Stimulated activated CD4-positive, alpha-beta T cell treated with anti-CD3 and anti-CD28 coated beads, Interleukin-4, amount 100 ng/mL, for 1 hour (primary cell): ENCODE data around the gene SNX20.

Experiments used
- DNase-seq: peaks from one replicate; pipeline ENCODE4 v3.0.0-alpha.2; 2020

SNX20 gene, protein sequence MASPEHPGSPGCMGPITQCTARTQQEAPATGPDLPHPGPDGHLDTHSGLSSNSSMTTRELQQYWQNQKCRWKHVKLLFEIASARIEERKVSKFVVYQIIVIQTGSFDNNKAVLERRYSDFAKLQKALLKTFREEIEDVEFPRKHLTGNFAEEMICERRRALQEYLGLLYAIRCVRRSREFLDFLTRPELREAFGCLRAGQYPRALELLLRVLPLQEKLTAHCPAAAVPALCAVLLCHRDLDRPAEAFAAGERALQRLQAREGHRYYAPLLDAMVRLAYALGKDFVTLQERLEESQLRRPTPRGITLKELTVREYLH

DNA sequence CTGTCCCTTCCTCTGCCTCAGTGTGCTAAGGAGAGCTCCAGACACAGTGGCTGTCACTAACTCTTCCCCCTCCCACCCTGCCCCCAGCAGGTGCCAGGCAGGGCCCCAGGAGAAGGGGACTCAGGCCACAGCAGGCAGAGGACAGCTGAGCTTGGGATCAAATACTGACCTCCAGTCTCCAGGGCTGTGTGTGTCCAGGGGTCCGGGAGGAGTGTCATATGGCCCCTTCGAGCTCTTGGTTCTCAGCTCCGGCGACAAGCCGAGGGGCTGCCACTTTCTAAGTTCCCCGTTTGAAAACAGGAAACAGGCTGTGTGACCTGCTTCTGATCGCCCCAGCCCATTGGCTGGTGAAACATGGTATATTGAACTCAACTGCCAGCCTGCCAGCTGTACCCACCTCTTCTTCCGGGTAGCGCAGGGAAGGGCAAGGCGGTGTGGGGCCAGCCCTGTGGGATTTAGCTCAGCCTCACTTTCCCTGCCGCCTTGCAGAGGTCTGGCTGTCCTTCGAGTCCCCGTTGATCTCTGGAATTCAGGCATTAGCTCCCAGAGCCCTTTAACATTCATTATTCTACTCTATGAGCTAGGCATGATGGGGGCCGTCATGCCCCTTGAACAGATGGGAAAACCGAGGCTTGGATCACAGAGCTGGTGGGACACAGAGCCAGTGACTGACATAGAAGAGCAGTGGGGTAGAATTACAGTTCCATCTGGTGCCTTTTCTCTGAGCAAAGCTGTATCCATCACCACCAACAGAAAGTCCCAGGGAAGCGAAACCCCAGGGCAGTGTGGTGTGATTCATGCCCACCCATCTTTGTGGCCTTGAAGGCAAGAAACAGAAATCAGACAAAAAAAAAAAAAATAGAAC, at the start of gene SNX20:
Gene SNX20, minus strand, starts transcription at position 292 of the 865 bp plus-strand sequence. CDS start 3,786 bp downstream, outside the sequence.
- DNase-seq: peak; percentile 54

DNA sequence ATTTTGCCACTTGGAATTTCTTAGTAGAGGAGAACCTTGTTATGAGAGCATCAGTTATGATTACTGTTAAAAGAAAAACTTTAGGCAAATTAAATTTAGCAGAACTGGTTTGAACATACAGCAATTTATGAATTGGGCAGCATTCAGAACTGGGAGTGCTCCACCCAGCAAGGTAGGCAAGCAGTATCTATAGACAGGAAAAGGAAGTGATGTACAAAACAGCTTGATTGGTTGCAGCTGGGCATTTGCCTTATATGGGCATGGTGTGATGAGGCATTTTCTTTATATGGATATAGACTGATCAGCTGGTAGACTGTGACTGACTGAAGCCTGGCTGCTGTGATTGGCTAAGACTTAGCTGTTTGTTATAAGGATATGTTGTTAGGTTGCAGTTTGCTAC, 43.2 kb upstream of the SNX20 start:
- no peak for DNase-seq

GRCh38 chr16:50722960-50723359, 41.8 kb upstream of the SNX20 start:
- DNase-seq: no peak

DNA sequence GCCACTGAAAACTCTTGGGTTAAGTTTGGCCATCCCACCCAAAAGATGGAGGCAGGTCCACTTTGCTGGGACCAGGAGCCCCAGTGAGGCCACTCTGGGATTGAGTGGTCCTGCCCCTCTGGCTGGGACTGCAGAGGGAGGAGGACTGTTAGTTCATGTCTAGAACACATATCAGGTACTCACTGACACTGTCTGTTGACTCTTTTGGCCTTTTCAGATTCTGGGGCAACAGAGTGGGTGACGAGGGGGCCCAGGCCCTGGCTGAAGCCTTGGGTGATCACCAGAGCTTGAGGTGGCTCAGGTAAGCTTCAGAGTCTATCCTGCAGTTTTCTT, 41.3 kb upstream of the SNX20 start:
- no peak for DNase-seq

DNA sequence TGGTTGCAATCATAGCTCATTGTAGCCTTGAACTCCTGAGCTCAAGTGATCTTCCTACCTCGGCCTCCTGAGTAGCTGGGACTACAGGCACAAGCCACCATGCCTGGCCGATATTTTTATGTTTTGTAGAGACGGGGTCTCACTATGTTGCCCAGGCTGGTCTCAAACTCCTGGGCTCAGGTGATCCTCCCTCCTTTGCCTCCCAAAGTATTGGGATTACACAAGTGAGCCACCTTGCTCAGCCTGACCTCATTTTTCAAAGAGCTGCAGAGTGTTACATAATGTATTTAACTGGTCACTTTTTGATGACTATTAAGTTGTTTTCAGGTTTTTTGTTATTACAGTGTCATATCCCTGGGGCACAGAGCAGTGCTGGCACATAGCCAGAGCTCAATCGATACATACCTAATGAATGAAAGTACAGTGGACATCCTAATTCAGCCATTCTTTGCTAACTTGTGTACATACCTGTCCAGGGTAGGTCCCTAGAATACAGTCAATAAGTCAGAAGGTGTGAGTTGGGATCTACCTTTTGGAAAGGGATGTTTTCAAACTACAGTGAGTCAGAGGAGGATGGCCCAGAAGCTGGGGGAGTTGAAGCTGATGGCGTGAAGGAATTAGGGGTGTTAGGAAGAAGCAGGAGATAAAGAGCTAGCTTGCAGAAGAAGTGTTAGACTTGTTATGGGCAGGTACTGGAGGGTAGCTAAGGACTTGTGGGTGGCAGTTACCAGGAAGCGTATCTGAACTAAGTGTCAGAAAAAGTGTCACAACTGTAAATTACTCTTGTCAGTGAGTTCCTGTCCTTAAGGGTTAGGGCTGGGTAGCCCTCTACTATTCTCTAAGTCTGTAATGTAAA, 40.7 kb upstream of the SNX20 start:
- no peak for DNase-seq

DNA sequence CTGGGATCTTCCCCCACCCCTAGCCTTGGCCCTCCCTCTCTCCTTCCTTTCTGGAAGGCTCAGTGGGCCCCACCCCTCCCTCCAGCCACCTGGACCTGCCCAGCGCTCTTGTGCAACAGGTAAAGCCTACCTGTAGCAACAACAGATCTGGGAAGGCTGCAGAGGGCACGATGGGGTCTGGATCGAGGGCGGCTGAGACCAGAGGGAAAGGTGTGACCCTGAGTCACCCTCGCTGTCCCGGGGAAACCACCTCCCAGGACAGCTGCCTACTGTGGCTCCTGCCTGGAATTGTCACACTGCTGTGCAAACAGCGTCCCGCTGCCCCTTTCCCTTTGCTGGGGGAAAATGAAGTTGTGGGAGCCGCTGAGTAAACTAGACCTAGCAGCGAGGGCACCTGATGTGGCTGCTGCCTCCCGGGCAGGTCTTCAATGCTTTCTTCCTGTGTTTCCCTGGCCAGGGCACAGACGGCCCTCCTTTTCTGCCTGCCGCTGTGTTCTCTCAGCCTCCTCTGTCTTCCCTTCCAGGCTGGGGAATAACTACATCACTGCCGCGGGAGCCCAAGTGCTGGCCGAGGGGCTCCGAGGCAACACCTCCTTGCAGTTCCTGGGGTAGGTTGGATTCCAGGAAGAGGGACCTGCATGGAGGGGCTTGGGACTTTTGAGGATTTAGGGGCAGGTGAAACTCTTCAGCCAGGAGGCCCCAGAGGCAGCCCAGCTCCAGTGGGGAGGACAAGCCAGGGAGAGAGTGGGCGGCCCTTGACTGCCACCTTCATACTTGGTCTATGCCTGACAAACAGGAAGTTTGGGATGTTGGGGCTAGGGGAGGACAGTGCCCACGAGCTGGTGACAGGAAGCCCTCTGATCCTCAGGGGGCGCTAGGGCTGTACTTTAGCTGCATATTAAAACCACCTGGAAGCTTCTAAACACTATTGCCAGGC, 38.6 kb upstream of the SNX20 start:
- DNase-seq: no peak

- DNase-seq: no peak
These were observed 37.8 kb upstream of the SNX20 start for GRCh38 chr16:50718761-50719400.

GRCh38 chr16:50718061-50718760, 37.1 kb upstream of the SNX20 start:
- DNase-seq: no peak

DNA sequence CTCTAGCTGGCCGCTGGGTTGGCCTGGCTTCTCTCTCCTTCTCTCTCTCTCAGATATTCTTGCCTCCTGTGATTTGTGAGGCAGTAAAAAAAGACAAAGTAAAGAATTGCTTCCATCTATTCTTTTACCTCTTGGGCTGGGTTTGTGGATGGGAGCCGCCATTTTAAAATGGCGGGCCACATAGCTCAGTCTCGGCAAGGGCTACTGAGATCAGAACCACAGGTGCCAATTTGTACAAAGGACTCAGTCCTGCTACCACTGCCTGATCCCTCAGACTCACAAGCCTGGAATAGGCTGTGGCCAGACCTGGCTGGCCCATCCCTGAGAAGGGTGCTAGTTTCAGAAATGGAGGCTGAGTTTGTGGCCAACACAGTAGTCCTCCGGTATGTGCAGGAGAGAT, 36.4 kb upstream of the SNX20 start:
- no peak for DNase-seq

GRCh38 chr16:50717091-50717490, 36.0 kb upstream of the SNX20 start:
- no peak for DNase-seq

DNA sequence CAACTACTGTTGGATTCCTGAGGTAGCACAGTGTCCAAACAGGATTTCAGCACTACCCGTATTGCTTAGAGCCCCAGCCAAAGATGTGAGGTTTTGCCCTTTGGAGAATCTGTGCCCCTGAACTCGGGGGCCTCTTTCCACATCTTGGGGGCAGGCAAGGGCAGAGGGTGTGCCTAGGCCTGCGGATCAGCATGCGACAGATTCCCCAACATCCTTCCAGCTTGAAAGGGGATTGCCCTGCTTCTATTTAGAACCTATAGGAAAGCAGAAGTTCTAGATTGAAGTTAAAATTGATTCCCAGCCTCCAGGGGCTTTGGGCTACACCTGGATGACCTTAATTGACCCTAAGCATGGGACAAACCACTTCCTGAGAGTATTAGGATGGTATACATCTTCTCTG, 31.8 kb upstream of the SNX20 start:
- DNase-seq: no peak

DNA sequence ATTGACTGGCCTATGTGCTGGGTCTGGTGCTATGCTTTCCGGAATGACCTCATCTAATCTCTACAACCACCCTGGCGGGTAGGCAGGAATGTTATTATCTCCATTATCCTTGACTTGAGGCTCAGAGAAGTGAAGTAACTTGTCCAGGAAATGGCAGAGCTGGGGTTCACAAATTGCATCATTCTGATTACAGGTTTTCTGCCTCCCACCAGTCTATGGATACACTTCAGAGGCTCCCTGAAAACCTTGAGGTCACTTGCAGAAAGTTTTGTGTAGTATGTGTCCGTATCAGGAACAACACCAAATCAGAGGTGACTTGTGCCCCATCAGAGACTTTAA, 31.4 kb upstream of the SNX20 start:
- DNase-seq: no peak

DNA sequence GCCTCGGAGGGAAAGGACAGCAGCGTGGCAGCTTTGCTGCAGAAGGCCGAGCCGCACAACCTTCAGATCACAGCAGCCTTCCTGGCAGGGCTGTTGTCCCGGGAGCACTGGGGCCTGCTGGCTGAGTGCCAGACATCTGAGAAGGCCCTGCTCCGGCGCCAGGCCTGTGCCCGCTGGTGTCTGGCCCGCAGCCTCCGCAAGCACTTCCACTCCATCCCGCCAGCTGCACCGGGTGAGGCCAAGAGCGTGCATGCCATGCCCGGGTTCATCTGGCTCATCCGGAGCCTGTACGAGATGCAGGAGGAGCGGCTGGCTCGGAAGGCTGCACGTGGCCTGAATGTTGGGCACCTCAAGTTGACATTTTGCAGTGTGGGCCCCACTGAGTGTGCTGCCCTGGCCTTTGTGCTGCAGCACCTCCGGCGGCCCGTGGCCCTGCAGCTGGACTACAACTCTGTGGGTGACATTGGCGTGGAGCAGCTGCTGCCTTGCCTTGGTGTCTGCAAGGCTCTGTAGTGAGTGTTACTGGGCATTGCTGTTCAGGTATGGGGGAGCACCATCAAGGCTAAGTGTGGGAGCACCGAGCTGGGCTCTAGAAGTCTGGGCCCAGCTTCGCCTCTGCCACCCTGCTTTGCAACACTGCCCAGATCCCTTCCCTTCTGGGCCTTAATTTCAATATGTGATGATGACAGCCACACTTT, 30.9 kb upstream of the SNX20 start:
- no peak for DNase-seq

GRCh38 chr16:50711040-50711439, 29.9 kb upstream of the SNX20 start:
- no peak for DNase-seq

DNA sequence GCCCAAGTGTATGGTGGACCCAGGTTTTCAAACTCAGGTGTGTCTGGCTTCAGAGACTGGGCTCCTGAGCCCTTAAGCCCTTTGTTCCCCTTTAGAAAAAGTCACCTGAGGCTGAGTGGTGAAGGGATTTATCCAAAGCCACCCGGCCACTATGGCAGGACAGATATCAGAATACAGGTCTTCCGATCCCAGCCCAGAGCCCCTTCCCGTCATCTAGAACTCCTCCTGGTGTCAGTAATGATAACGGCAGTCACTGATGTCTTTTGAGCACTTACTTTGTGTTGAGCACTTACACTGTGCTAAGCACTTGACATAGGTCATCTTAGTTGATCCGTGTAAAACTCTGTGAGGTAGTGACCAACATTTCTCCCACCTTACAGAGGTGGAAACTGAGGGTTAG, 28.9 kb upstream of the SNX20 start:
- no peak for DNase-seq

- no peak for DNase-seq
These were observed 28.1 kb upstream of the SNX20 start for GRCh38 chr16:50709061-50709684.

DNA sequence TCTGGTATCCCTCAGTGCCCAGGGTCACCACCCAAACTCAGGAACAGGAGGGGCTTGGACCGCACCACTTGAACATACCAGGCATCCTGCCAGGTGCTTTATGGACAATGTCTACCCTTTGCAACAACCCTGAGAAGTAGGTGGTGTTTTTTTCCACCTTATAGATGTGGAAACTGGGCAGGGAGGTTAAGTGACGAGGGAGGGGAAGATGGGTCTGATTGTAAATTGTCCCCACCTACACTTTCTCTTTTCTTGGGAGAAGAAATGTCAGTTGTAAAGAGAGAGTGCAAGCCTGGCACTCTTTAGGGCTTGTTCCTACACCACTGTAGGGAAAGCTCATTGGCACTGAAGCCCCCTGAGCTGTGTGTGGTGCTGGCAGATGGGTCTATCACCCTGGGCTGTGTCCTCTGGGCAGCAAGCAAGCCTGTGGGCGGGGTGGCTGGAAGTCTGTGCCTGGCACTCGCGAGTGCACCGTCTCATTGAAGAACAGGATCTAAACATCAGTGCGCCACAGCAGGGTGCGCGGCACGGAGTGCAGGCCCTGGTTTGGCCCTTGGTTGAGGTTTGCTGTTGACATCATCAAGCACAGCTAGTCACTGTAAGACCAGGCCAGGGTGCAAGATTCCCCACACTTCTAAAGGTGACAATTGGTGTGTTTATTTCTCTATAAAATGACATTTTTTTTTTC, 27.4 kb upstream of the SNX20 start:
- peak; percentile 32 for DNase-seq

DNA sequence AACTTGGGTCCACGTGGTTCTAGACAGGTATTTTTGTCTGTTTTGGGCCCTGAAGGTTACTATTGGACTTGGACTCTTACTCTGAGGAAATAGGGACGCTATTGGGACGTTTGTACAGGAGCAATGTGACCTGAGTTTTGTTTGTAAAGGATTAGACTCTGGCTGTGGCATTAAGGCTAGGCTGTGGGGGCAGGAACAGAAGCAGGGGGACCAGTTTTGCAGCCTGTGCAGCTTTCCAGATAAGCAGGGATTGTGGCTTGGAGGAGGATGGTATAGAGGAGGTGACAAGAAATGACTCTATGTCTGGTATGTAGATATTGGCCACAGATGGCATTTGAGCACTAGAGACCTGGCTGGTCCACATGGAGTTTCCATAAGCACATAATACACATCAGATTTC, 25.1 kb upstream of the SNX20 start:
- DNase-seq: no peak

GRCh38 chr16:50705436-50706110, 24.5 kb upstream of the SNX20 start:
- no peak for DNase-seq
